K562 (cell line): ENCODE results near the gene KATNAL2. TPM values are rescaled to one million over a fixed set of nuclear protein-coding genes. Genes with fewer than 3 reads are reported as not detected.

ENCODE experiments used
- ATAC-seq: fragments of 200-7000 bp; cut with Tn5 transposase; 3 replicates; pipeline ENCODE4 v1.9.1; 2020; ENCODE audit warnings: moderate library complexity
- BruUV-seq: library from RNA; stranded (reverse); fragments of 400-500 nt; replicated peaks from 2 replicates; lab custom pipeline; 2021; lab: Mats Ljungman, UMichigan
- CTCF ChIA-PET: fragments of 300-600 bp; formaldehyde crosslinking; extraction: SDS; loops from one replicate; lab custom pipeline; 2021; ENCODE audit warnings: low intra/inter-chr PET ratio; lab: Yijun Ruan, JAX
- POLR2A ChIA-PET: fragments of 300-600, 350-650 bp; sonication (Branson Sonifier 250); formaldehyde crosslinking; extraction: SDS; loops from one replicate; lab custom pipeline; 2021; ENCODE audit warnings: antibody characterized with exemption, inconsistent platforms; lab: Yijun Ruan, JAX
- DNase-seq, 4 experiments: peaks; one replicate each; pipeline versions ENCODE4 v3.0.0 to v3.0.0-alpha.2; 2011 to 2018; ENCODE audit warnings: low spot score in 3 of 4, mixed read lengths in 3 of 4; ENCODE audit errors: extremely low read depth in 1 of 4
- FAIRE-seq: peaks from 2 replicates; lab custom pipeline; 2011; peaks lifted over from hg19 to GRCh38; lab: Jason Lieb, UNC
- H2AFZ ChIP-seq: 2 replicates; pipeline ENCODE4 v1.6.0; 2011; ENCODE audit warnings: low read depth, low read length, control low read depth, inconsistent platforms
- H3K27ac ChIP-seq: fragments of 200-600 bp; 3 replicates; pipeline ENCODE4 v1.8.0; 2011; ENCODE audit warnings: low read depth, mild to moderate bottlenecking, control low read depth, inconsistent platforms, low read length, moderate library complexity, mixed read lengths; ENCODE audit errors: extremely low read depth
- H3K27me3 ChIP-seq, 2 experiments: fragments of 300-600 bp in 1 of 2; 2 replicates in 1 of 2; 3 replicates in 1 of 2; pipeline versions ENCODE4 v1.6.0 to v1.8.0; 2011; ENCODE audit warnings: inconsistent platforms in 2 of 2, low read length in 2 of 2, mild to moderate bottlenecking in 1 of 2, mixed read lengths in 1 of 2, moderate library complexity in 1 of 2; ENCODE audit not compliant: control insufficient read depth in 2 of 2, insufficient read depth in 2 of 2
- H3K36me3 ChIP-seq: fragments of 300-600 bp; 3 replicates; pipeline ENCODE4 v1.8.0; 2011; ENCODE audit warnings: mild to moderate bottlenecking, low read length, inconsistent platforms; ENCODE audit not compliant: control insufficient read depth, insufficient read depth
- H3K4me1 ChIP-seq, 2 experiments: fragments of 200-600 bp in 1 of 2; replicated peaks in 1 of 2; 2 replicates in 1 of 2; 3 replicates in 1 of 2; pipeline versions ENCODE4 v1.5.1 to v1.8.0; 2011; ENCODE audit warnings: inconsistent platforms in 2 of 2, low read length in 2 of 2, mild to moderate bottlenecking in 1 of 2, mixed read lengths in 1 of 2, moderate library complexity in 1 of 2; ENCODE audit not compliant: control insufficient read depth in 2 of 2, insufficient read depth in 2 of 2
- H3K4me2 ChIP-seq: 2 replicates; pipeline ENCODE4 v1.6.1; 2011; ENCODE audit warnings: low read length, control low read depth, inconsistent platforms, mixed read lengths; ENCODE audit not compliant: insufficient read depth
- H3K4me3 ChIP-seq: fragments of 200-600 bp; sonication (generic), shearing (Covaris generic); 2 replicates; pipeline ENCODE4 v1.5.1; 2016; ENCODE audit warnings: control low read depth, inconsistent platforms
- H3K79me2 ChIP-seq: fragments of 200-600 bp; 3 replicates; pipeline ENCODE4 v1.8.0; 2011; ENCODE audit warnings: low read length, inconsistent platforms; ENCODE audit not compliant: control insufficient read depth, insufficient read depth
- H3K9ac ChIP-seq, 2 experiments: 2 replicates each; pipeline versions ENCODE4 v1.6.0 to v1.6.1; 2011; ENCODE audit warnings: low read depth in 2 of 2, low read length in 2 of 2, control low read depth in 1 of 2, inconsistent platforms in 1 of 2, mild to moderate bottlenecking in 1 of 2, mixed read lengths in 1 of 2; ENCODE audit not compliant: insufficient read depth in 1 of 2
- H3K9me1 ChIP-seq: one replicate; pipeline ENCODE4 v1.6.0; 2011; ENCODE audit warnings: inconsistent platforms, mild to moderate bottlenecking, low read length, moderate library complexity; ENCODE audit not compliant: control insufficient read depth, insufficient read depth
- H3K9me3 ChIP-seq: replicated peaks from 2 replicates; pipeline ENCODE4 v1.5.1; 2011; ENCODE audit warnings: low read depth, low read length, inconsistent platforms; ENCODE audit not compliant: control insufficient read depth, insufficient read depth
- H4K20me1 ChIP-seq: replicated peaks from 2 replicates; pipeline ENCODE4 v1.6.1; 2011; ENCODE audit warnings: low read length, inconsistent platforms, mixed read lengths; ENCODE audit not compliant: control insufficient read depth, insufficient read depth
- E2F5 ChIP-seq: sonication (generic); formaldehyde crosslinking; IDR thresholded peaks from 2 replicates; pipeline ENCODE4 v1.8.0; 2022; ENCODE audit warnings: mild to moderate bottlenecking, missing genetic modification reagents
- IFI16 ChIP-seq: fragments of 250-450 bp; sonication (Bioruptor Pico); IDR thresholded peaks from 2 replicates; pipeline ENCODE4 v2.1.2; 2022; ENCODE audit warnings: mild to moderate bottlenecking, inconsistent platforms
- PCBP2 ChIP-seq: fragments of 200-400 bp; formaldehyde crosslinking; IDR thresholded peaks from 2 replicates; pipeline ENCODE4 v1.6.1; 2018; ENCODE audit warnings: low read length, low read depth, mild to moderate bottlenecking, moderate library complexity; ENCODE audit not compliant: poor library complexity, severe bottlenecking
- TCF3 ChIP-seq: sonication (generic); formaldehyde crosslinking; IDR thresholded peaks from 2 replicates; pipeline ENCODE4 v1.4.0; 2020; ENCODE audit warnings: mild to moderate bottlenecking, missing genetic modification reagents
- THAP12 ChIP-seq: fragments of 250-450 bp; sonication (Bioruptor Pico); IDR thresholded peaks from 2 replicates; pipeline ENCODE4 v1.9.0; 2021; ENCODE audit warnings: mild to moderate bottlenecking, inconsistent platforms
- WGBS: fragments of 100-300 bp; shearing (Covaris generic); methylation state at CpG from one replicate; pipeline ENCODE4 v1.1.6; 2016; ENCODE audit warnings: low coverage, mixed read lengths; ENCODE audit not compliant: insufficient coverage; ENCODE audit errors: missing lambda C conversion rate; 5-methylcytosine and 5-hydroxymethylcytosine counted together
- in situ Hi-C: fragments of 300-500 bp; cut with MboI; formaldehyde crosslinking; loops from 4 replicates; pipeline ENCODE4 v1.15.0; 2018; ENCODE audit warnings: inconsistent platforms, mixed read lengths
- intact Hi-C: fragments of 100-400 bp; cut with micrococcal nuclease; formaldehyde crosslinking; loops from 2 replicates; pipeline ENCODE4 v1.14.2; 2022
- polyA plus RNA-seq, 8 experiments: library from polyadenylated mRNA; depleted of rRNA in 4 of 8; stranded (reverse) in 5 of 8; unstranded in 3 of 8; fragments of >200 nt; fragmentation: Nextera tagmentation in 2 of 8; fragmentation: Illumina TruSeq in 1 of 8; extraction: Ambion mirVana in 2 of 8; extraction: Trizol in 1 of 8; gene quantifications; 2 replicates each; pipeline versions ENCODE4 v1.2.1 to v1.2.3, GENCODE V29; 2011 to 2014; ENCODE audit warnings: inconsistent platforms in 1 of 8, missing spikeins in 1 of 8
- total RNA-seq, 7 experiments: library from RNA; depleted of rRNA in 6 of 7; stranded (reverse); fragments of >200 nt in 6 of 7; fragmentation: Illumina TruSeq in 2 of 7; extraction: Trizol in 2 of 7; gene quantifications; 2 replicates each; pipeline versions ENCODE4 v1.2.1 to v1.2.3, GENCODE V29; 2011 to 2021; ENCODE audit warnings: low replicate concordance in 1 of 7
- TF ChIP-seq, protein P1 (sequence below): sonication (generic); formaldehyde crosslinking; IDR thresholded peaks from 2 replicates; pipeline ENCODE4 v1.8.0; 2022; ENCODE audit warnings: mild to moderate bottlenecking, missing genetic modification reagents
- TF ChIP-seq, protein P2 (sequence below), 2 experiments: fragments of 150-350 bp in 1 of 2; IDR thresholded peaks; 2 replicates each; pipeline ENCODE4 v1.6.1; 2012 to 2016; ENCODE audit warnings: low read depth in 2 of 2, low read length in 2 of 2, mild to moderate bottlenecking in 1 of 2, moderate library complexity in 1 of 2

Gene KATNAL2
- total and polyA plus RNA-seq, 9 of the 15 experiments (the other 6 are each of a cell fraction or from before 2014, with no cell fraction given) = 0.08 to 1.2 (median 0.48) TPM

DNA sequence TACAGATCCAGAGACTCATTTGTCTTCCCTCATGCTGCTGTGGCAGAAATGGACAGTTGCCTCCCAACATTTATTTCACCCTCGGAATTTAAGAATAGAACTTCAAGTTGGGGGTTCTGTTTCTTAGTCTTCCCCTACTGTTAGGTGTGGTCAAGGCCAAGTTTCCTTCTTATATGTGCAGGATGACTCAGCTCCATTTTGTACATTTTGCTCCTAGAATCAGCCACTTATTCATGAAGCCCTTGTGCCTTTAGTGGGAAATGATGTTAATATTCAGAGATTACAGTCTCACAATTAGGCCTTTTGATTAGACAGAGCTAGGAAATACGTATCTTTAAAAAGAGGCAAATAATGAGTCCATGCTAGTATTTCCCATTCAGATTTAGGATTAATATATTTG lies 164.2 kb downstream of the KATNAL2 start:
- H3K79me2 ChIP-seq = no peaks in the 10 kb centered on the region
- H4K20me1 ChIP-seq = no peaks in the 10 kb centered on the region
- DNase-seq (no peak), FAIRE-seq (no peak), ATAC-seq (no peak)
- no peaks in the 10 kb centered on the region for H3K9me1 ChIP-seq
- TF ChIP-seq THAP12 (CRISPR knock-in tag) (no peak), IFI16 (no peak), PCBP2 (no peak), E2F5 (CRISPR knock-in tag) (no peak), TCF3 (CRISPR knock-in tag) (no peak)
- TF ChIP-seq, protein P1, sequence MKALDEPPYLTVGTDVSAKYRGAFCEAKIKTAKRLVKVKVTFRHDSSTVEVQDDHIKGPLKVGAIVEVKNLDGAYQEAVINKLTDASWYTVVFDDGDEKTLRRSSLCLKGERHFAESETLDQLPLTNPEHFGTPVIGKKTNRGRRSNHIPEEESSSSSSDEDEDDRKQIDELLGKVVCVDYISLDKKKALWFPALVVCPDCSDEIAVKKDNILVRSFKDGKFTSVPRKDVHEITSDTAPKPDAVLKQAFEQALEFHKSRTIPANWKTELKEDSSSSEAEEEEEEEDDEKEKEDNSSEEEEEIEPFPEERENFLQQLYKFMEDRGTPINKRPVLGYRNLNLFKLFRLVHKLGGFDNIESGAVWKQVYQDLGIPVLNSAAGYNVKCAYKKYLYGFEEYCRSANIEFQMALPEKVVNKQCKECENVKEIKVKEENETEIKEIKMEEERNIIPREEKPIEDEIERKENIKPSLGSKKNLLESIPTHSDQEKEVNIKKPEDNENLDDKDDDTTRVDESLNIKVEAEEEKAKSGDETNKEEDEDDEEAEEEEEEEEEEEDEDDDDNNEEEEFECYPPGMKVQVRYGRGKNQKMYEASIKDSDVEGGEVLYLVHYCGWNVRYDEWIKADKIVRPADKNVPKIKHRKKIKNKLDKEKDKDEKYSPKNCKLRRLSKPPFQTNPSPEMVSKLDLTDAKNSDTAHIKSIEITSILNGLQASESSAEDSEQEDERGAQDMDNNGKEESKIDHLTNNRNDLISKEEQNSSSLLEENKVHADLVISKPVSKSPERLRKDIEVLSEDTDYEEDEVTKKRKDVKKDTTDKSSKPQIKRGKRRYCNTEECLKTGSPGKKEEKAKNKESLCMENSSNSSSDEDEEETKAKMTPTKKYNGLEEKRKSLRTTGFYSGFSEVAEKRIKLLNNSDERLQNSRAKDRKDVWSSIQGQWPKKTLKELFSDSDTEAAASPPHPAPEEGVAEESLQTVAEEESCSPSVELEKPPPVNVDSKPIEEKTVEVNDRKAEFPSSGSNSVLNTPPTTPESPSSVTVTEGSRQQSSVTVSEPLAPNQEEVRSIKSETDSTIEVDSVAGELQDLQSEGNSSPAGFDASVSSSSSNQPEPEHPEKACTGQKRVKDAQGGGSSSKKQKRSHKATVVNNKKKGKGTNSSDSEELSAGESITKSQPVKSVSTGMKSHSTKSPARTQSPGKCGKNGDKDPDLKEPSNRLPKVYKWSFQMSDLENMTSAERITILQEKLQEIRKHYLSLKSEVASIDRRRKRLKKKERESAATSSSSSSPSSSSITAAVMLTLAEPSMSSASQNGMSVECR (CRISPR knock-in tag) = no peak
- TF ChIP-seq, protein P2, sequence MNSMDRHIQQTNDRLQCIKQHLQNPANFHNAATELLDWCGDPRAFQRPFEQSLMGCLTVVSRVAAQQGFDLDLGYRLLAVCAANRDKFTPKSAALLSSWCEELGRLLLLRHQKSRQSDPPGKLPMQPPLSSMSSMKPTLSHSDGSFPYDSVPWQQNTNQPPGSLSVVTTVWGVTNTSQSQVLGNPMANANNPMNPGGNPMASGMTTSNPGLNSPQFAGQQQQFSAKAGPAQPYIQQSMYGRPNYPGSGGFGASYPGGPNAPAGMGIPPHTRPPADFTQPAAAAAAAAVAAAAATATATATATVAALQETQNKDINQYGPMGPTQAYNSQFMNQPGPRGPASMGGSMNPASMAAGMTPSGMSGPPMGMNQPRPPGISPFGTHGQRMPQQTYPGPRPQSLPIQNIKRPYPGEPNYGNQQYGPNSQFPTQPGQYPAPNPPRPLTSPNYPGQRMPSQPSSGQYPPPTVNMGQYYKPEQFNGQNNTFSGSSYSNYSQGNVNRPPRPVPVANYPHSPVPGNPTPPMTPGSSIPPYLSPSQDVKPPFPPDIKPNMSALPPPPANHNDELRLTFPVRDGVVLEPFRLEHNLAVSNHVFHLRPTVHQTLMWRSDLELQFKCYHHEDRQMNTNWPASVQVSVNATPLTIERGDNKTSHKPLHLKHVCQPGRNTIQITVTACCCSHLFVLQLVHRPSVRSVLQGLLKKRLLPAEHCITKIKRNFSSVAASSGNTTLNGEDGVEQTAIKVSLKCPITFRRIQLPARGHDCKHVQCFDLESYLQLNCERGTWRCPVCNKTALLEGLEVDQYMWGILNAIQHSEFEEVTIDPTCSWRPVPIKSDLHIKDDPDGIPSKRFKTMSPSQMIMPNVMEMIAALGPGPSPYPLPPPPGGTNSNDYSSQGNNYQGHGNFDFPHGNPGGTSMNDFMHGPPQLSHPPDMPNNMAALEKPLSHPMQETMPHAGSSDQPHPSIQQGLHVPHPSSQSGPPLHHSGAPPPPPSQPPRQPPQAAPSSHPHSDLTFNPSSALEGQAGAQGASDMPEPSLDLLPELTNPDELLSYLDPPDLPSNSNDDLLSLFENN (IDR thresholded peaks at IDR 0.05; ENCODE audit: low read depth in 2 of 2, low read length in 2 of 2) = no peak
- peaks cover 0 to 2% of the 10 kb centered on the region in 2 experiments; a peak in 1 of 5 replicates for H3K27me3 ChIP-seq
- no peak overlapping the region for H2AFZ ChIP-seq
- no peaks in the 10 kb centered on the region for H3K36me3 ChIP-seq
- WGBS = 0% methylated on average over 2 of the region's 2 CpGs
- H3K4me3 ChIP-seq = no peak overlapping the region
- intact Hi-C loops = no loop called here
- H3K4me2 ChIP-seq = no peak overlapping the region
- no peaks in the 10 kb centered on the region for H3K9me3 ChIP-seq
- in situ Hi-C loops = no loop called here
- H3K9ac ChIP-seq = no peak overlapping the region
- POLR2A ChIA-PET = interaction anchor here (0.6 kb wide), 1 partner anchor 143 kb away, joined by 3 read pairs; no protein-coding TSS in a partner anchor
- CTCF ChIA-PET = no interaction called here
- no TSS peak for BruUV-seq
- H3K4me1 ChIP-seq = no peaks in the 10 kb centered on the region
- H3K27ac ChIP-seq = no peak overlapping the region
